Keratinocyte (primary cell): ENCODE data around the gene AIFM2. TPM values are rescaled to one million over a fixed set of nuclear protein-coding genes. Genes with fewer than 3 reads are reported as not detected.

Source experiments
- DNase-seq: peaks from one replicate; pipeline ENCODE4 v3.0.0-alpha.2; 2011; ENCODE audit warnings: low read depth, missing footprints, low spot score
- FAIRE-seq: peaks from 2 replicates; lab custom pipeline; 2011; peaks lifted over from hg19 to GRCh38; lab: Jason Lieb, UNC
- H2AFZ ChIP-seq: 2 replicates; pipeline ENCODE4 v1.6.0; 2012; ENCODE audit warnings: low read length, control low read depth, inconsistent platforms; ENCODE audit not compliant: control insufficient read depth
- H3K27ac ChIP-seq: 2 replicates; pipeline ENCODE4 v1.5.1; 2011; ENCODE audit warnings: low read length; ENCODE audit not compliant: control insufficient read depth, insufficient read depth
- H3K27me3 ChIP-seq: 3 replicates; pipeline ENCODE4 v1.6.0; 2011; ENCODE audit warnings: low read length; ENCODE audit not compliant: control insufficient read depth, insufficient read depth; ENCODE audit errors: extremely low read depth
- H3K36me3 ChIP-seq, 2 experiments: 2 replicates in 1 of 2; 3 replicates in 1 of 2; pipeline ENCODE4 v1.5.1; 2011; ENCODE audit warnings: low read length in 2 of 2, mild to moderate bottlenecking in 1 of 2; ENCODE audit not compliant: control insufficient read depth in 2 of 2, insufficient read depth in 2 of 2; ENCODE audit errors: extremely low read depth in 1 of 2
- H3K4me1 ChIP-seq: 3 replicates; pipeline ENCODE4 v1.5.1; 2011; ENCODE audit warnings: low read length; ENCODE audit not compliant: control insufficient read depth, insufficient read depth; ENCODE audit errors: extremely low read depth
- H3K4me2 ChIP-seq: 3 replicates; pipeline ENCODE4 v1.6.0; 2011; ENCODE audit warnings: low read depth, low read length; ENCODE audit not compliant: control insufficient read depth, insufficient read depth; ENCODE audit errors: extremely low read depth
- H3K4me3 ChIP-seq, 3 experiments: fragments of 200-600 bp in 1 of 3; sonication (generic) in 1 of 3; 2 replicates in 2 of 3; 3 replicates in 1 of 3; pipeline ENCODE4 v1.5.1; 2011 to 2016; ENCODE audit warnings: low read length in 3 of 3, mild to moderate bottlenecking in 3 of 3, control low read depth in 2 of 3, inconsistent platforms in 1 of 3, low read depth in 1 of 3, mixed read lengths in 1 of 3, mixed run types in 1 of 3, moderate library complexity in 1 of 3; ENCODE audit not compliant: control insufficient read depth in 2 of 3, insufficient read depth in 2 of 3; ENCODE audit errors: extremely low read depth in 1 of 3
- H3K79me2 ChIP-seq: 2 replicates; pipeline ENCODE4 v1.6.0; 2012; ENCODE audit warnings: low read length; ENCODE audit not compliant: control insufficient read depth, insufficient read depth
- H3K9ac ChIP-seq: 3 replicates; pipeline ENCODE4 v1.6.0; 2011; ENCODE audit warnings: low read length; ENCODE audit not compliant: control insufficient read depth, insufficient read depth; ENCODE audit errors: extremely low read depth
- H3K9me1 ChIP-seq: 3 replicates; pipeline ENCODE4 v1.6.0; 2011; ENCODE audit warnings: low read length; ENCODE audit not compliant: control insufficient read depth, insufficient read depth; ENCODE audit errors: extremely low read depth
- H3K9me3 ChIP-seq: 2 replicates; pipeline ENCODE4 v1.5.1; 2012; ENCODE audit warnings: low read depth, low read length; ENCODE audit not compliant: control insufficient read depth
- H4K20me1 ChIP-seq: 3 replicates; pipeline ENCODE4 v1.6.0; 2011; ENCODE audit warnings: low read length; ENCODE audit not compliant: control insufficient read depth, insufficient read depth; ENCODE audit errors: extremely low read depth
- EZH2 ChIP-seq: IDR thresholded peaks from one replicate; pipeline ENCODE4 v1.6.1; 2012; ENCODE audit warnings: inconsistent platforms, mild to moderate bottlenecking, low read length, moderate library complexity
- dilution Hi-C: fragments of 300-500 bp; cut with MboI; formaldehyde crosslinking; loops from one replicate; pipeline ENCODE4 v1.7.0; 2020; ENCODE audit warnings: low sequenced_read_pairs; ENCODE audit not compliant: extremely low pct_ligation_motif_present
- polyA plus RNA-seq, 5 experiments: library from polyadenylated mRNA; depleted of rRNA in 3 of 5; stranded (reverse) in 3 of 5; stranded (forward) in 1 of 5; unstranded in 1 of 5; fragments of >200 nt; gene quantifications; 1 replicate in 1 of 5; 2 replicates in 3 of 5; 3 replicates in 1 of 5; pipeline versions ENCODE4 v1.2.1 to v1.2.3, GENCODE V29; 2011 to 2012; ENCODE audit warnings: missing spikeins in 2 of 5, low read depth in 1 of 5, low replicate concordance in 1 of 5
- TF ChIP-seq, protein P1 (sequence below), 3 experiments: IDR thresholded peaks in 1 of 3; conservative IDR thresholded peaks in 1 of 3; optimal IDR thresholded peaks in 1 of 3; 2 replicates in 2 of 3; 3 replicates in 1 of 3; pipeline versions ENCODE3 to v1.5.1; 2011; ENCODE audit warnings: low read length in 3 of 3, mild to moderate bottlenecking in 3 of 3, moderate library complexity in 2 of 3, control low read depth in 1 of 3, inconsistent platforms in 1 of 3; ENCODE audit not compliant: insufficient read depth in 2 of 3; ENCODE audit errors: extremely low read depth in 1 of 3

AIFM2 gene
- polyA plus RNA-seq, 1 donor (not counting 4 experiments of a cell fraction or from before 2014, with no cell fraction given): 1.8 TPM

- Histone ChIP-seq H3K27me3 (no peaks in the 10 kb centered on the region), H3K9me1 (peaks cover 3% of the 10 kb centered on the region), H3K4me1 (peaks cover 7% of the 10 kb centered on the region), H3K4me3 (no peak overlapping the region), H2AFZ (no peak overlapping the region), H3K4me2 (no peak overlapping the region), H3K9me3 (no peaks in the 10 kb centered on the region), H3K9ac (no peak overlapping the region), H3K36me3 (peaks cover 2 to 11% of the 10 kb centered on the region in 2 experiments), H3K79me2 (peaks cover 78% of the 10 kb centered on the region), H4K20me1 (peaks cover 4% of the 10 kb centered on the region), H3K27ac (no peak overlapping the region)
- TF ChIP-seq, protein P1, sequence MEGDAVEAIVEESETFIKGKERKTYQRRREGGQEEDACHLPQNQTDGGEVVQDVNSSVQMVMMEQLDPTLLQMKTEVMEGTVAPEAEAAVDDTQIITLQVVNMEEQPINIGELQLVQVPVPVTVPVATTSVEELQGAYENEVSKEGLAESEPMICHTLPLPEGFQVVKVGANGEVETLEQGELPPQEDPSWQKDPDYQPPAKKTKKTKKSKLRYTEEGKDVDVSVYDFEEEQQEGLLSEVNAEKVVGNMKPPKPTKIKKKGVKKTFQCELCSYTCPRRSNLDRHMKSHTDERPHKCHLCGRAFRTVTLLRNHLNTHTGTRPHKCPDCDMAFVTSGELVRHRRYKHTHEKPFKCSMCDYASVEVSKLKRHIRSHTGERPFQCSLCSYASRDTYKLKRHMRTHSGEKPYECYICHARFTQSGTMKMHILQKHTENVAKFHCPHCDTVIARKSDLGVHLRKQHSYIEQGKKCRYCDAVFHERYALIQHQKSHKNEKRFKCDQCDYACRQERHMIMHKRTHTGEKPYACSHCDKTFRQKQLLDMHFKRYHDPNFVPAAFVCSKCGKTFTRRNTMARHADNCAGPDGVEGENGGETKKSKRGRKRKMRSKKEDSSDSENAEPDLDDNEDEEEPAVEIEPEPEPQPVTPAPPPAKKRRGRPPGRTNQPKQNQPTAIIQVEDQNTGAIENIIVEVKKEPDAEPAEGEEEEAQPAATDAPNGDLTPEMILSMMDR (optimal IDR thresholded peaks at IDR 0.05 in 1 of 3, IDR thresholded peaks at IDR 0.05 in 1 of 3, conservative IDR thresholded peaks at IDR 0.05 in 1 of 3; ENCODE audit: extremely low read depth in 1 of 3, insufficient read depth in 2 of 3, low read length in 3 of 3): no peak
- TF ChIP-seq EZH2: no peak
- FAIRE-seq (no peak), DNase-seq (no peak)
- dilution Hi-C loops: no loop called here
Observed at GRCh38 chr10:70167246-70167645, 34.6 kb upstream of the AIFM2 start.

- peaks cover 2 to 13% of the 10 kb centered on the region in 2 experiments for H3K36me3 ChIP-seq
- dilution Hi-C loops: no loop called here
Observed at GRCh38 chr10:70166394-70166793, 33.8 kb upstream of the AIFM2 start.

More at GRCh38 chr10:70166394-70166793, 33.8 kb upstream of the AIFM2 start:
- Histone ChIP-seq H4K20me1 (peaks cover 4% of the 10 kb centered on the region), H3K4me2 (no peak overlapping the region), H3K9ac (no peak overlapping the region), H3K4me3 (no peak overlapping the region), H3K4me1 (peaks cover 7% of the 10 kb centered on the region), H3K27me3 (no peaks in the 10 kb centered on the region), H3K79me2 (peaks cover 87% of the 10 kb centered on the region), H3K27ac (no peak overlapping the region), H2AFZ (no peak overlapping the region), H3K9me3 (no peaks in the 10 kb centered on the region), H3K9me1 (peaks cover 3% of the 10 kb centered on the region)
- TF ChIP-seq, protein P1 (optimal IDR thresholded peaks at IDR 0.05 in 1 of 3, IDR thresholded peaks at IDR 0.05 in 1 of 3, conservative IDR thresholded peaks at IDR 0.05 in 1 of 3; ENCODE audit: extremely low read depth in 1 of 3, insufficient read depth in 2 of 3, low read length in 3 of 3): no peak
- no peak for TF ChIP-seq EZH2
- DNase-seq (no peak), FAIRE-seq (no peak)
